ENCODE results near the gene RPTOR.

RPTOR gene

GRCh38 chr17:80850817-80851216 is 306.2 kb downstream of the RPTOR start:
- Mint-ChIP-seq H3K36me3 (peaks cover 18% of the 10 kb centered on the region), H3K4me3 (no peak overlapping the region), H3K27ac (no peak overlapping the region), H3K4me1 (peaks cover 39% of the 10 kb centered on the region), H3K9me3 (no peaks in the 10 kb centered on the region)
- DNase-seq (ENCODE audit: low spot score in 2 of 2) (no peak), ATAC-seq (no peak)

GRCh38 chr17:80851277-80851925 is 306.8 kb downstream of the RPTOR start:
- DNase-seq (ENCODE audit: low spot score in 2 of 2) (no peak), ATAC-seq (no peak)
- Mint-ChIP-seq H3K4me3 (no peak overlapping the region), H3K36me3 (peaks cover 23% of the 10 kb centered on the region), H3K27ac (no peak overlapping the region), H3K4me1 (peaks cover 39% of the 10 kb centered on the region), H3K9me3 (no peaks in the 10 kb centered on the region)

- peak overlapping the region; percentile 80 for H3K27ac Mint-ChIP-seq
- ATAC-seq (no peak), DNase-seq (ENCODE audit: low spot score in 2 of 2) (no peak)
- peaks cover 22% of the 10 kb centered on the region for H3K36me3 Mint-ChIP-seq
- peaks cover 38% of the 10 kb centered on the region for H3K4me1 Mint-ChIP-seq
- no peak overlapping the region for H3K4me3 Mint-ChIP-seq
- no peaks in the 10 kb centered on the region for H3K9me3 Mint-ChIP-seq
Observed at GRCh38 chr17:80852476-80853015, 307.9 kb downstream of the RPTOR start.

- Mint-ChIP-seq H3K27ac (peak overlapping the region; percentile 80), H3K9me3 (no peaks in the 10 kb centered on the region), H3K4me1 (peaks cover 38% of the 10 kb centered on the region), H3K36me3 (peaks cover 20% of the 10 kb centered on the region), H3K4me3 (no peak overlapping the region)
- ATAC-seq (no peak), DNase-seq (ENCODE audit: low spot score in 2 of 2) (no peak)
Observed at GRCh38 chr17:80853076-80853475, 308.4 kb downstream of the RPTOR start.

GRCh38 chr17:80854220-80854619 is 309.6 kb downstream of the RPTOR start:
- ATAC-seq: no peak
- H3K4me3 Mint-ChIP-seq: no peak overlapping the region
- no peak for DNase-seq (ENCODE audit: low spot score in 2 of 2)
- peaks cover 30% of the 10 kb centered on the region for H3K36me3 Mint-ChIP-seq
- peaks cover 38% of the 10 kb centered on the region for H3K4me1 Mint-ChIP-seq
- peak overlapping the region; percentile 99 for H3K27ac Mint-ChIP-seq
- H3K9me3 Mint-ChIP-seq: no peaks in the 10 kb centered on the region

- H3K36me3 Mint-ChIP-seq: peaks cover 30% of the 10 kb centered on the region
Observed at GRCh38 chr17:80855196-80855947, 310.7 kb downstream of the RPTOR start.

GRCh38 chr17:80855948-80856862 is 311.6 kb downstream of the RPTOR start:
- Mint-ChIP-seq H3K36me3 (peaks cover 35% of the 10 kb centered on the region), H3K4me3 (peak overlapping the region; percentile 63), H3K4me1 (peaks cover 49% of the 10 kb centered on the region), H3K9me3 (no peaks in the 10 kb centered on the region), H3K27ac (peak overlapping the region; percentile 99)
- DNase-seq (ENCODE audit: low spot score in 2 of 2) (peak; percentile 62 to 90), ATAC-seq (peak; percentile 100)

More at GRCh38 chr17:80855196-80855947, 310.7 kb downstream of the RPTOR start:
- Mint-ChIP-seq H3K9me3 (no peaks in the 10 kb centered on the region), H3K4me3 (peak overlapping the region; percentile 63), H3K27ac (peak overlapping the region; percentile 99), H3K4me1 (peaks cover 41% of the 10 kb centered on the region)
- ATAC-seq (no peak), DNase-seq (ENCODE audit: low spot score in 2 of 2) (no peak)

- Mint-ChIP-seq H3K9me3 (no peaks in the 10 kb centered on the region), H3K36me3 (peaks cover 42% of the 10 kb centered on the region), H3K4me3 (peak overlapping the region; percentile 63), H3K4me1 (peaks cover 58% of the 10 kb centered on the region), H3K27ac (peak overlapping the region; percentile 99)
- peak; percentile 42 for ATAC-seq
- no peak for DNase-seq (ENCODE audit: low spot score in 2 of 2)
Observed at GRCh38 chr17:80856863-80857755, 312.5 kb downstream of the RPTOR start.

GRCh38 chr17:80857756-80858171 is 313.1 kb downstream of the RPTOR start:
- ATAC-seq (no peak), DNase-seq (ENCODE audit: low spot score in 2 of 2) (no peak)
- Mint-ChIP-seq H3K27ac (peak overlapping the region; percentile 99), H3K9me3 (no peaks in the 10 kb centered on the region), H3K4me1 (peaks cover 64% of the 10 kb centered on the region), H3K4me3 (peak overlapping the region; percentile 48), H3K36me3 (peaks cover 42% of the 10 kb centered on the region)

GRCh38 chr17:80858301-80859001 is 313.8 kb downstream of the RPTOR start:
- DNase-seq (ENCODE audit: low spot score in 2 of 2) (no peak), ATAC-seq (no peak)
- Mint-ChIP-seq H3K9me3 (no peaks in the 10 kb centered on the region), H3K27ac (peak overlapping the region; percentile 99), H3K4me1 (peaks cover 70% of the 10 kb centered on the region), H3K36me3 (peaks cover 42% of the 10 kb centered on the region), H3K4me3 (peak overlapping the region; percentile 48)

- no peak for ATAC-seq
- H3K27ac Mint-ChIP-seq: peak overlapping the region; percentile 99
- peaks cover 51% of the 10 kb centered on the region for H3K36me3 Mint-ChIP-seq
- H3K9me3 Mint-ChIP-seq: no peaks in the 10 kb centered on the region
- H3K4me1 Mint-ChIP-seq: peaks cover 75% of the 10 kb centered on the region
- H3K4me3 Mint-ChIP-seq: peak overlapping the region; percentile 48
- DNase-seq (ENCODE audit: low spot score in 2 of 2): no peak
Observed at GRCh38 chr17:80859002-80859941, 314.6 kb downstream of the RPTOR start.

GRCh38 chr17:80860101-80860671 is 315.5 kb downstream of the RPTOR start:
- H3K27ac Mint-ChIP-seq: peak overlapping the region; percentile 95
- H3K4me1 Mint-ChIP-seq: peaks cover 78% of the 10 kb centered on the region
- H3K36me3 Mint-ChIP-seq: peaks cover 59% of the 10 kb centered on the region
- peak overlapping the region; percentile 49 for H3K4me3 Mint-ChIP-seq
- ATAC-seq (no peak), DNase-seq (ENCODE audit: low spot score in 2 of 2) (no peak)
- H3K9me3 Mint-ChIP-seq: no peaks in the 10 kb centered on the region

All from stimulated activated effector memory CD8-positive, alpha-beta T cell treated with anti-CD3 and anti-CD28 coated beads, Interleukin-12 subunit alpha, Interleukin-12 subunit beta, amount 100 ng/mL, for 72 hours (primary cell).